PC-3 (cell line): Measurements from ENCODE around the gene FMNL2.

ENCODE experiments used
- EZH2 ChIP-seq: fragments of 300-600 bp; sonication (generic); IDR thresholded peaks from one replicate; pipeline ENCODE4 v1.6.1; 2017; ENCODE audit warnings: antibody characterized with exemption, mild to moderate bottlenecking, low read length; ENCODE audit not compliant: unreplicated experiment
- TF ChIP-seq, protein P1 (sequence below): fragments of 300-600 bp; sonication (generic); conservative IDR thresholded peaks from 2 replicates; pipeline ENCODE4 v1.5.1; 2017; ENCODE audit warnings: antibody characterized with exemption, low read depth, mild to moderate bottlenecking, low read length

DNA sequence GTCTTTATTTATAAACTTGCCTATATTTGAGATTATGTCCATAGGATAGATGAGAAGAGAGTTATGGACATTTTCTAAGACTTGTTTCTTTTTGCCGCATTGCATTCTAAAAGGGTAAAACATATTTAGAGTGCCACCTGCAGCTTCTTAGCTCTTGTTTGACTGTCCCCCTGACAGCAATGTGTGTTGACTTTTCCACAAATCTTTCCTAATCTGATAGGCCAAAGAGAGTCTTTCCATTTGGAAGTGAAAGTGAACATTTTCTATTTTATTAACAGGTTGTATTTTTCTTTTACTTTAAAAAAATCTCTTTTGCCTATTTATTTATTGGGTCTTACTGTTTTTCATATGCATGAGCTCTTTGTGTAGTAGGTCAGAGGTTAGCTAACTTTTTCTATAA lies 58.4 kb downstream of the FMNL2 start:
- TF ChIP-seq, protein P1, sequence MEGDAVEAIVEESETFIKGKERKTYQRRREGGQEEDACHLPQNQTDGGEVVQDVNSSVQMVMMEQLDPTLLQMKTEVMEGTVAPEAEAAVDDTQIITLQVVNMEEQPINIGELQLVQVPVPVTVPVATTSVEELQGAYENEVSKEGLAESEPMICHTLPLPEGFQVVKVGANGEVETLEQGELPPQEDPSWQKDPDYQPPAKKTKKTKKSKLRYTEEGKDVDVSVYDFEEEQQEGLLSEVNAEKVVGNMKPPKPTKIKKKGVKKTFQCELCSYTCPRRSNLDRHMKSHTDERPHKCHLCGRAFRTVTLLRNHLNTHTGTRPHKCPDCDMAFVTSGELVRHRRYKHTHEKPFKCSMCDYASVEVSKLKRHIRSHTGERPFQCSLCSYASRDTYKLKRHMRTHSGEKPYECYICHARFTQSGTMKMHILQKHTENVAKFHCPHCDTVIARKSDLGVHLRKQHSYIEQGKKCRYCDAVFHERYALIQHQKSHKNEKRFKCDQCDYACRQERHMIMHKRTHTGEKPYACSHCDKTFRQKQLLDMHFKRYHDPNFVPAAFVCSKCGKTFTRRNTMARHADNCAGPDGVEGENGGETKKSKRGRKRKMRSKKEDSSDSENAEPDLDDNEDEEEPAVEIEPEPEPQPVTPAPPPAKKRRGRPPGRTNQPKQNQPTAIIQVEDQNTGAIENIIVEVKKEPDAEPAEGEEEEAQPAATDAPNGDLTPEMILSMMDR: no peak
- TF ChIP-seq EZH2: no peak
